IPS DF 6.9 (cell line): ENCODE measurements around the gene SDHB.
"Not testable (repeated sequence)": the region's sequence is repeated elsewhere in the genome, so short reads cannot be mapped to it uniquely, and the experiment has no call there.

Experiments used
- DNase-seq: peaks from one replicate; pipeline ENCODE4 v3.0.0-alpha.2; 2013; ENCODE audit warnings: low read depth, low spot score
- H3K27ac ChIP-seq: one replicate; pipeline ENCODE4 v1.5.1; 2013; ENCODE audit warnings: low read length, control low read depth
- H3K27me3 ChIP-seq: 2 replicates; pipeline ENCODE4 v1.6.1; 2013; ENCODE audit warnings: mild to moderate bottlenecking, low read length; ENCODE audit not compliant: control insufficient read depth, insufficient read depth
- H3K36me3 ChIP-seq: 2 replicates; pipeline ENCODE4 v1.6.1; 2013; ENCODE audit warnings: low read length; ENCODE audit not compliant: control insufficient read depth, insufficient read depth
- H3K4me1 ChIP-seq: 2 replicates; pipeline ENCODE4 v1.6.1; 2013; ENCODE audit warnings: low read length; ENCODE audit not compliant: control insufficient read depth, insufficient read depth
- H3K4me3 ChIP-seq: 2 replicates; pipeline ENCODE4 v1.5.1; 2013; ENCODE audit warnings: mild to moderate bottlenecking, low read length
- H3K9me3 ChIP-seq: 2 replicates; pipeline ENCODE4 v1.6.1; 2013; ENCODE audit warnings: low read length, inconsistent platforms; ENCODE audit not compliant: control insufficient read depth, insufficient read depth
- WGBS: extraction: QIAGEN DNeasy Blood & Tissue Kit; methylation state at CpG from one replicate; pipeline ENCODE4 v1.1.7; 2013; ENCODE audit warnings: mixed read lengths, missing lambda C conversion rate; ENCODE audit not compliant: insufficient read length, insufficient coverage; 5-methylcytosine and 5-hydroxymethylcytosine counted together

Gene SDHB

GRCh38 chr1:17075470-17076255, 21.8 kb upstream of the SDHB start:
- Histone ChIP-seq H3K4me1 (no peaks in the 10 kb centered on the region), H3K4me3 (no peak overlapping the region), H3K36me3 (no peaks in the 10 kb centered on the region), H3K27me3 (no peaks in the 10 kb centered on the region), H3K27ac (no peak overlapping the region), H3K9me3 (no peaks in the 10 kb centered on the region)
- DNase-seq, result peak; percentile 47
- WGBS, result no CpG with 5 or more reads among the region's 17 CpGs

GRCh38 chr1:17071794-17072193, 18.0 kb upstream of the SDHB start:
- WGBS, result no CpG with 5 or more reads among the region's 6 CpGs
- H3K36me3 ChIP-seq, result no peaks in the 10 kb centered on the region
- no peak overlapping the region for H3K27ac ChIP-seq
- H3K27me3 ChIP-seq, result no peaks in the 10 kb centered on the region
- H3K4me1 ChIP-seq, result no peaks in the 10 kb centered on the region
- no peak overlapping the region for H3K4me3 ChIP-seq
- no peak for DNase-seq
- H3K9me3 ChIP-seq, result no peaks in the 10 kb centered on the region

- DNase-seq, result no peak
- H3K4me3 ChIP-seq, result no peak overlapping the region
- H3K27ac ChIP-seq, result no peak overlapping the region
- WGBS, result no CpG with 5 or more reads among the region's 10 CpGs
- H3K4me1 ChIP-seq, result no peaks in the 10 kb centered on the region
- no peaks in the 10 kb centered on the region for H3K27me3 ChIP-seq
- no peaks in the 10 kb centered on the region for H3K36me3 ChIP-seq
- no peaks in the 10 kb centered on the region for H3K9me3 ChIP-seq
Measured at GRCh38 chr1:17070163-17070525, 16.3 kb upstream of the SDHB start.

- Histone ChIP-seq H3K4me1 (no peaks in the 10 kb centered on the region), H3K9me3 (no peaks in the 10 kb centered on the region), H3K27me3 (no peaks in the 10 kb centered on the region), H3K36me3 (no peaks in the 10 kb centered on the region), H3K4me3 (no peak overlapping the region), H3K27ac (no peak overlapping the region)
- WGBS, result no CpG with 5 or more reads among the region's 6 CpGs
- no peak for DNase-seq
Measured at GRCh38 chr1:17069452-17070162, 15.8 kb upstream of the SDHB start.

- Histone ChIP-seq H3K4me3 (no peak overlapping the region), H3K27me3 (no peaks in the 10 kb centered on the region), H3K9me3 (no peaks in the 10 kb centered on the region), H3K4me1 (no peaks in the 10 kb centered on the region), H3K36me3 (no peaks in the 10 kb centered on the region), H3K27ac (no peak overlapping the region)
- DNase-seq, result no peak
- no CpG with 5 or more reads among the region's 12 CpGs for WGBS
Measured at GRCh38 chr1:17068789-17069188, 15.0 kb upstream of the SDHB start.

GRCh38 chr1:17067465-17068240, 13.8 kb upstream of the SDHB start:
- no peak overlapping the region for H3K27ac ChIP-seq
- H3K36me3 ChIP-seq, result no peaks in the 10 kb centered on the region
- H3K4me1 ChIP-seq, result no peaks in the 10 kb centered on the region
- H3K4me3 ChIP-seq, result no peak overlapping the region
- WGBS, result no CpG with 5 or more reads among the region's 10 CpGs
- H3K27me3 ChIP-seq, result no peaks in the 10 kb centered on the region
- no peak for DNase-seq
- no peaks in the 10 kb centered on the region for H3K9me3 ChIP-seq

- Histone ChIP-seq H3K27me3 (no peaks in the 10 kb centered on the region), H3K4me3 (no peak overlapping the region), H3K36me3 (no peaks in the 10 kb centered on the region), H3K9me3 (no peaks in the 10 kb centered on the region), H3K4me1 (no peaks in the 10 kb centered on the region), H3K27ac (no peak overlapping the region)
- DNase-seq, result no peak
- no CpG with 5 or more reads among the region's 3 CpGs for WGBS
Measured at GRCh38 chr1:17067069-17067426, 13.2 kb upstream of the SDHB start.

GRCh38 chr1:17066361-17067068, 12.7 kb upstream of the SDHB start:
- H3K4me1 ChIP-seq, result no peaks in the 10 kb centered on the region
- no CpG with 5 or more reads among the region's 11 CpGs for WGBS
- H3K27me3 ChIP-seq, result no peaks in the 10 kb centered on the region
- no peak overlapping the region for H3K27ac ChIP-seq
- no peaks in the 10 kb centered on the region for H3K9me3 ChIP-seq
- H3K4me3 ChIP-seq, result no peak overlapping the region
- no peaks in the 10 kb centered on the region for H3K36me3 ChIP-seq
- no peak for DNase-seq

GRCh38 chr1:17065666-17066065, 11.8 kb upstream of the SDHB start:
- H3K4me3 ChIP-seq, result no peak overlapping the region
- H3K27ac ChIP-seq, result no peak overlapping the region
- no peaks in the 10 kb centered on the region for H3K36me3 ChIP-seq
- H3K27me3 ChIP-seq, result no peaks in the 10 kb centered on the region
- DNase-seq, result no peak
- no peaks in the 10 kb centered on the region for H3K9me3 ChIP-seq
- no peaks in the 10 kb centered on the region for H3K4me1 ChIP-seq
- no CpG with 5 or more reads among the region's 7 CpGs for WGBS

GRCh38 chr1:17062751-17063150, 8.9 kb upstream of the SDHB start:
- no CpG with 5 or more reads among the region's 7 CpGs for WGBS
- H3K9me3 ChIP-seq, H3K27ac ChIP-seq, H3K27me3 ChIP-seq, DNase-seq, H3K36me3 ChIP-seq, H3K4me1 ChIP-seq, H3K4me3 ChIP-seq: not testable (repeated sequence)
